PFSK-1 (cell line): Measurements from ENCODE around the gene TLK1.

ENCODE experiments used
- FOXP2 ChIP-seq: optimal IDR thresholded peaks from 2 replicates; pipeline ENCODE3; 2011; ENCODE audit warnings: borderline replicate concordance, control low read depth, inconsistent platforms; ENCODE audit not compliant: insufficient read depth; ENCODE audit errors: extremely low read length, extremely low read depth
- REST ChIP-seq, 2 experiments: IDR thresholded peaks; 2 replicates each; pipeline versions ENCODE4 v1.6.1 to v1.8.0; 2011 to 2012; ENCODE audit warnings: low read depth in 2 of 2, low read length in 2 of 2, control low read depth in 1 of 2, inconsistent platforms in 1 of 2, mild to moderate bottlenecking in 1 of 2, moderate library complexity in 1 of 2; ENCODE audit not compliant: insufficient read depth in 1 of 2
- TAF1 ChIP-seq: IDR thresholded peaks from 2 replicates; pipeline ENCODE4 v1.6.1; 2012; ENCODE audit warnings: low read length, control low read depth, borderline replicate concordance; ENCODE audit not compliant: insufficient read depth

GRCh38 chr2:170975127-170975942 is 185.4 kb downstream of the TLK1 start:
- TF ChIP-seq TAF1: no peak
- TF ChIP-seq FOXP2: no peak
- TF ChIP-seq REST (IDR thresholded peaks at IDR 0.05; ENCODE audit: insufficient read depth in 1 of 2, low read depth in 2 of 2, low read length in 2 of 2): no peak
